Measurements from ENCODE around the gene BAIAP2L1. TPM values are rescaled to one million over a fixed set of nuclear protein-coding genes. Genes with fewer than 3 reads are reported as not detected.
A peak's percentile ranks its signal among the peaks of the same experiment; 100 is the strongest.

BAIAP2L1 gene
- total and polyA plus RNA-seq, 9 of the 15 experiments (the other 6 are each of a cell fraction or from before 2014, with no cell fraction given) = 4.2 to 29.8 (median 15.5) TPM

DNA sequence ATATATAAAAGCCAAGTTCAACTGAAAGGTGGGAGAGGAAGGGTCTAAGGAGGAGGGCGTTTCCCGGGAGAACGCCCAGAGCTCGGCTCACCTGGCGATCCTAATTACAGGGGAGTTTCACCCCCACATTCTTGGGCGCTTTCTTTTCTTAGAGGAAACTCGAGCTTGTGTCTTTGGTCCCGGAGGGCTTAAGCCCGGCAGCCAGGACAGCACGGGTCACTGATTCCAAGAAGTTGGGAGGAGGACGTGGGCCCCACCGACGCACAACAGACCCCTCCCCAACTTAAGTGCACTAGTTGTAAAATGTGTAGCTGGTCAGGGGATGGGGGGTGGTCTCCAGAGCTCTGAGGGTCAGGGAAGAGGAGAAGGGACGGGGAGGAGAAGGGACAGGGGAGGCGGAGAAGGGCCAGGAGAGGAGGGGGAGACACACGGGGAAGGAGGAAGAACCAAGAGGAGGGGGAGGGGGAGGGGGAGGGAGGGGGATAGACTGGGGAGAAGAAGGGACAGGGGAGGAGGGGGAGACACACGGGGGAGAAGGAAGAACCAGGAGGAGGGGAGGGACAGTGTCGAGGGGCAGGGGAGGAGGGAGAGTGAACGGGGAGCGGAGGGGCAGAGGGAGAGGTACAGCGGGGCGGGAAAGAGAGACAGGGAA, 874 bp downstream of the BAIAP2L1 start (continued):
- TF ChIP-seq PCBP1 (IDR thresholded peaks at IDR 0.05; ENCODE audit: low read depth, low read length, poor library complexity, severe bottlenecking) (peak; percentile 18), TGIF2 (CRISPR knock-in tag; IDR thresholded peaks at IDR 0.05) (no peak), BCOR (IDR thresholded peaks at IDR 0.05) (no peak), KDM1A (IDR thresholded peaks at IDR 0.05) (peak in 1 of 2 experiments; percentile 92; a peak in 2 of 4 replicates)

GRCh38 chr7:98399462-98399861, 1.4 kb downstream of the BAIAP2L1 start:
- TF ChIP-seq PTRF (tag; IDR thresholded peaks at IDR 0.05) (no peak), OTX1 (CRISPR knock-in tag; IDR thresholded peaks at IDR 0.05) (no peak)
- no TSS peak for BruUV-seq (replicated peaks)
- 0 out of 2 replicates have a peak, but pooled peaks cover 4% of the 10 kb centered on the region for H4K20me1 ChIP-seq (replicated peaks; ENCODE audit: control insufficient read depth, insufficient read depth, low read length)
- no peaks in the 10 kb centered on the region for H3K36me3 ChIP-seq (ENCODE audit: control insufficient read depth, insufficient read depth, low read length)
- ChIA-PET CTCF (ENCODE audit: low intra/inter-chr PET ratio) (no interaction called here), POLR2A (interaction anchor here (0.7 kb wide), 1 partner anchor 18 kb away, joined by 3 read pairs; no protein-coding TSS in a partner anchor)
- H3K4me3 ChIP-seq = peak overlapping the region; percentile 66
- intact Hi-C loops (cut with micrococcal nuclease) (loop anchor here (2.0 kb wide), 1 partner anchor 39 kb away; no protein-coding TSS in a partner anchor), in situ Hi-C loops (cut with MboI) (no loop called here)
- H3K9ac ChIP-seq (ENCODE audit: insufficient read depth in 1 of 2, low read depth in 2 of 2, low read length in 2 of 2) = peak overlapping the region in 1 of 2 experiments; percentile 65; a peak in 3 of 4 replicates
- DNase-seq (ENCODE audit: extremely low read depth in 1 of 4, low spot score in 3 of 4) (no peak), ATAC-seq (no peak), FAIRE-seq (no peak)
- peaks cover 8 to 23% of the 10 kb centered on the region in 2 experiments for H3K27me3 ChIP-seq (ENCODE audit: control insufficient read depth in 2 of 2, insufficient read depth in 2 of 2, low read length in 2 of 2)
- H3K9me3 ChIP-seq (replicated peaks; ENCODE audit: control insufficient read depth, insufficient read depth, low read depth, low read length) = no peaks in the 10 kb centered on the region
- peak overlapping the region; percentile 73 for H3K27ac ChIP-seq (ENCODE audit: extremely low read depth, low read depth, low read length)
- 19% methylated on average over 7 of the region's 7 CpGs for whole genome bisulfite sequencing (ENCODE audit: insufficient coverage, low coverage, missing lambda C conversion rate)
- peaks cover 8 to 13% of the 10 kb centered on the region in 2 experiments; a peak in 4 of 5 replicates for H3K4me1 ChIP-seq (replicated peaks in 1 of 2; ENCODE audit: control insufficient read depth in 2 of 2, insufficient read depth in 2 of 2, low read length in 2 of 2)
- H3K9me1 ChIP-seq (ENCODE audit: control insufficient read depth, insufficient read depth, low read length) = no peaks in the 10 kb centered on the region
- peaks cover 42% of the 10 kb centered on the region for H3K79me2 ChIP-seq (ENCODE audit: control insufficient read depth, insufficient read depth, low read length)
- H2AFZ ChIP-seq (ENCODE audit: low read depth, low read length) = no peak overlapping the region
- H3K4me2 ChIP-seq (ENCODE audit: insufficient read depth, low read length) = peak overlapping the region; percentile 71
